Breast epithelium (tissue), 4 donors: ENCODE results near the gene SLC39A13. TPM values are rescaled to one million over a fixed set of nuclear protein-coding genes. Genes with fewer than 3 reads are reported as not detected.

ENCODE experiments used
- DNase-seq, 2 donors: peaks; one replicate each; pipeline ENCODE4 v3.0.0-alpha.2; 2019; ENCODE audit warnings: low spot score in 2 of 2
- H3K27ac ChIP-seq, 2 donors: fragments of 200-600 bp; sonication (generic) in 1 of 2; one replicate each; pipeline ENCODE4 v1.5.1; 2016 to 2019; ENCODE audit warnings: mild to moderate bottlenecking in 1 of 2
- H3K27me3 ChIP-seq, 2 donors: fragments of 200-600 bp; sonication (generic) in 1 of 2; one replicate each; pipeline versions ENCODE4 v1.5.1 to v1.6.0; 2017 to 2019; ENCODE audit warnings: control low read depth in 1 of 2, mild to moderate bottlenecking in 1 of 2
- H3K36me3 ChIP-seq: fragments of 200-600 bp; one replicate; pipeline ENCODE4 v1.5.1; 2019
- H3K4me1 ChIP-seq, 2 donors: fragments of 200-600 bp; sonication (generic); one replicate each; pipeline ENCODE4 v1.5.1; 2016 to 2019; ENCODE audit warnings: control low read depth in 1 of 2
- H3K4me3 ChIP-seq, 3 donors: fragments of 200-600 bp; sonication (generic); 1 replicate in 2 of 3; 2 replicates in 1 of 3; pipeline ENCODE4 v1.5.1; 2016 to 2019; ENCODE audit warnings: mild to moderate bottlenecking in 3 of 3, moderate library complexity in 2 of 3
- H3K9me3 ChIP-seq, 2 donors: fragments of 200-600 bp; sonication (generic) in 1 of 2; one replicate each; pipeline ENCODE4 v1.5.1; 2016 to 2019; ENCODE audit warnings: control low read depth in 1 of 2
- CTCF ChIP-seq, 3 donors: fragments of 450-650 bp; IDR thresholded peaks; one replicate each; pipeline ENCODE4 v1.5.1; 2016 to 2017; ENCODE audit warnings: antibody characterized with exemption in 3 of 3, mild to moderate bottlenecking in 3 of 3, moderate library complexity in 3 of 3
- POLR2A ChIP-seq: fragments of 450-650 bp; IDR thresholded peaks from one replicate; pipeline ENCODE4 v1.6.1; 2016; ENCODE audit warnings: antibody characterized with exemption, mild to moderate bottlenecking, moderate library complexity
- POLR2AphosphoS5 ChIP-seq, 3 donors: sonication (generic); formaldehyde crosslinking; IDR thresholded peaks; one replicate each; pipeline ENCODE4 v1.6.1; 2017; ENCODE audit warnings: antibody characterized with exemption in 3 of 3
- intact Hi-C: fragments of 100-400 bp; cut with DNase I; formaldehyde crosslinking; loops from one replicate; pipeline ENCODE4 v1.15.1; 2023; ENCODE audit warnings: low total_unique reads
- total RNA-seq, 3 donors: library from RNA; depleted of rRNA; stranded (reverse); fragments of >200 nt; gene quantifications; one replicate each; pipeline ENCODE4 v1.1.0, GENCODE V29; 2016

The SLC39A13 gene
- total RNA-seq, 3 donors from 2014 or later = 42.9 to 58.1 (median 52.8) TPM

- TF ChIP-seq CTCF (IDR thresholded peaks at IDR 0.05) (no peak), POLR2AphosphoS5 (IDR thresholded peaks at IDR 0.05) (peak in 2 of 3 donors; percentile 37 to 60)
- no peaks in the 10 kb centered on the region for H3K27me3 ChIP-seq
- no peak overlapping the region for H3K4me3 ChIP-seq
- peaks cover 10% of the 10 kb centered on the region for H3K36me3 ChIP-seq
- peak overlapping the region; percentile 88 to 90 for H3K27ac ChIP-seq
- no peaks in the 10 kb centered on the region for H3K9me3 ChIP-seq
- intact Hi-C loops = no loop called here
- H3K4me1 ChIP-seq = peaks cover 4 to 11% of the 10 kb centered on the region in 2 donors
- DNase-seq = peak; percentile 80 to 83
Observed at GRCh38 chr11:47415949-47416472, 7.6 kb downstream of the SLC39A13 start.

- TF ChIP-seq POLR2A (no peak), CTCF (IDR thresholded peaks at IDR 0.05) (no peak), POLR2AphosphoS5 (IDR thresholded peaks at IDR 0.05) (no peak)
- Histone ChIP-seq H3K4me1 (peaks cover 4 to 11% of the 10 kb centered on the region in 2 donors), H3K4me3 (no peak overlapping the region), H3K36me3 (peaks cover 10% of the 10 kb centered on the region), H3K27me3 (no peaks in the 10 kb centered on the region), H3K27ac (peak overlapping the region in 1 of 2 donors; percentile 10), H3K9me3 (no peaks in the 10 kb centered on the region)
- intact Hi-C loops = no loop called here
- no peak for DNase-seq
Observed at GRCh38 chr11:47417712-47418111, 9.3 kb downstream of the SLC39A13 start.

- H3K27ac ChIP-seq = peak overlapping the region in 1 of 2 donors; percentile 10
- peaks cover 10% of the 10 kb centered on the region for H3K36me3 ChIP-seq
- no peaks in the 10 kb centered on the region for H3K27me3 ChIP-seq
- DNase-seq = no peak
- H3K9me3 ChIP-seq = no peaks in the 10 kb centered on the region
- TF ChIP-seq POLR2A (no peak), POLR2AphosphoS5 (IDR thresholded peaks at IDR 0.05) (no peak), CTCF (IDR thresholded peaks at IDR 0.05) (no peak)
- intact Hi-C loops = no loop called here
- peaks cover 4 to 11% of the 10 kb centered on the region in 2 donors for H3K4me1 ChIP-seq
- H3K4me3 ChIP-seq = no peak overlapping the region
Observed at GRCh38 chr11:47418454-47419259, 10.3 kb downstream of the SLC39A13 start.

GRCh38 chr11:47425611-47426010, 17.2 kb downstream of the SLC39A13 start:
- intact Hi-C loops = no loop called here
- Histone ChIP-seq H3K4me3 (peak overlapping the region; percentile 84 to 95 (median 91)), H3K27me3 (no peaks in the 10 kb centered on the region), H3K9me3 (no peaks in the 10 kb centered on the region), H3K27ac (peak overlapping the region; percentile 94 to 96), H3K4me1 (peaks cover 4 to 9% of the 10 kb centered on the region in 2 donors), H3K36me3 (no peaks in the 10 kb centered on the region)
- no peak for DNase-seq
- no peak for TF ChIP-seq POLR2AphosphoS5 (IDR thresholded peaks at IDR 0.05)
- no peak for TF ChIP-seq CTCF (IDR thresholded peaks at IDR 0.05)
- TF ChIP-seq POLR2A = no peak
